Measurements from ENCODE around the gene DSE.

DSE gene

GRCh38 chr6:116433206-116433712 is 62.5 kb downstream of the DSE start:
- TF ChIP-seq TCF12 (IDR thresholded peaks at IDR 0.05; ENCODE audit: low read depth) (no peak), TAF1 (IDR thresholded peaks at IDR 0.05; ENCODE audit: low read depth) (no peak), EP300 (IDR thresholded peaks at IDR 0.05; ENCODE audit: borderline replicate concordance) (no peak), USF1 (IDR thresholded peaks at IDR 0.05) (no peak), MAX (IDR thresholded peaks at IDR 0.05) (no peak), CREB1 (IDR thresholded peaks at IDR 0.05; ENCODE audit: low read depth) (no peak), FOXM1 (IDR thresholded peaks at IDR 0.05; ENCODE audit: borderline replicate concordance, low read depth) (no peak), RAD21 (IDR thresholded peaks at IDR 0.05; ENCODE audit: low read depth) (no peak), YY1 (IDR thresholded peaks at IDR 0.05; ENCODE audit: low read depth) (no peak), NFIC (IDR thresholded peaks at IDR 0.05) (no peak), REST (IDR thresholded peaks at IDR 0.05; ENCODE audit: low read depth) (no peak), EGR1 (IDR thresholded peaks at IDR 0.05) (no peak), ZBTB7A (IDR thresholded peaks at IDR 0.05; ENCODE audit: low read depth) (no peak), CEBPB (IDR thresholded peaks at IDR 0.05) (no peak), TEAD4 (IDR thresholded peaks at IDR 0.05) (no peak)

- TF ChIP-seq EGR1 (IDR thresholded peaks at IDR 0.05) (no peak), EP300 (IDR thresholded peaks at IDR 0.05; ENCODE audit: borderline replicate concordance) (no peak), NFIC (IDR thresholded peaks at IDR 0.05) (no peak), REST (IDR thresholded peaks at IDR 0.05; ENCODE audit: low read depth) (no peak), RAD21 (IDR thresholded peaks at IDR 0.05; ENCODE audit: low read depth) (no peak), CEBPB (IDR thresholded peaks at IDR 0.05) (no peak), ZBTB7A (IDR thresholded peaks at IDR 0.05; ENCODE audit: low read depth) (no peak), TCF12 (IDR thresholded peaks at IDR 0.05; ENCODE audit: low read depth) (no peak), TEAD4 (IDR thresholded peaks at IDR 0.05) (no peak), FOXM1 (IDR thresholded peaks at IDR 0.05; ENCODE audit: borderline replicate concordance, low read depth) (no peak), CREB1 (IDR thresholded peaks at IDR 0.05; ENCODE audit: low read depth) (no peak), TAF1 (IDR thresholded peaks at IDR 0.05; ENCODE audit: low read depth) (no peak), YY1 (IDR thresholded peaks at IDR 0.05; ENCODE audit: low read depth) (no peak), USF1 (IDR thresholded peaks at IDR 0.05) (no peak), MAX (IDR thresholded peaks at IDR 0.05) (no peak)
Observed at GRCh38 chr6:116434056-116434725, 63.4 kb downstream of the DSE start.

GRCh38 chr6:116436586-116436985 is 65.8 kb downstream of the DSE start:
- TF ChIP-seq USF1 (IDR thresholded peaks at IDR 0.05) (no peak), ZBTB7A (IDR thresholded peaks at IDR 0.05; ENCODE audit: low read depth) (no peak), TCF12 (IDR thresholded peaks at IDR 0.05; ENCODE audit: low read depth) (no peak), NFIC (IDR thresholded peaks at IDR 0.05) (no peak), YY1 (IDR thresholded peaks at IDR 0.05; ENCODE audit: low read depth) (no peak), FOXM1 (IDR thresholded peaks at IDR 0.05; ENCODE audit: borderline replicate concordance, low read depth) (no peak), EGR1 (IDR thresholded peaks at IDR 0.05) (no peak), RAD21 (IDR thresholded peaks at IDR 0.05; ENCODE audit: low read depth) (no peak), TAF1 (IDR thresholded peaks at IDR 0.05; ENCODE audit: low read depth) (no peak), CEBPB (IDR thresholded peaks at IDR 0.05) (no peak), CREB1 (IDR thresholded peaks at IDR 0.05; ENCODE audit: low read depth) (no peak), TEAD4 (IDR thresholded peaks at IDR 0.05) (no peak), MAX (IDR thresholded peaks at IDR 0.05) (no peak), EP300 (IDR thresholded peaks at IDR 0.05; ENCODE audit: borderline replicate concordance) (no peak), REST (IDR thresholded peaks at IDR 0.05; ENCODE audit: low read depth) (no peak)
